Glomerular visceral epithelial cell (primary cell): ENCODE results near the gene C11orf52.

Experiments used
- DNase-seq: peaks from one replicate; pipeline ENCODE4 v3.0.0-alpha.2; 2016; ENCODE audit errors: extremely low spot score

C11orf52 gene

GRCh38 chr11:111976119-111976766 is 57.5 kb downstream of the C11orf52 start:
- DNase-seq = no peak
